K562 (cell line): ENCODE results near the gene XPNPEP3. TPM values are rescaled to one million over a fixed set of nuclear protein-coding genes. Genes with fewer than 3 reads are reported as not detected.

Experiments used
- ATAC-seq: fragments of 200-7000 bp; cut with Tn5 transposase; 3 replicates; pipeline ENCODE4 v1.9.1; 2020; ENCODE audit warnings: moderate library complexity
- BruUV-seq: library from RNA; stranded (reverse); fragments of 400-500 nt; replicated peaks from 2 replicates; lab custom pipeline; 2021; lab: Mats Ljungman, UMichigan
- CTCF ChIA-PET: fragments of 300-600 bp; formaldehyde crosslinking; extraction: SDS; loops from one replicate; lab custom pipeline; 2021; ENCODE audit warnings: low intra/inter-chr PET ratio; lab: Yijun Ruan, JAX
- POLR2A ChIA-PET: fragments of 300-600, 350-650 bp; sonication (Branson Sonifier 250); formaldehyde crosslinking; extraction: SDS; loops from one replicate; lab custom pipeline; 2021; ENCODE audit warnings: antibody characterized with exemption, inconsistent platforms; lab: Yijun Ruan, JAX
- DNase-seq, 4 experiments: peaks; one replicate each; pipeline versions ENCODE4 v3.0.0 to v3.0.0-alpha.2; 2011 to 2018; ENCODE audit warnings: low spot score in 3 of 4, mixed read lengths in 3 of 4; ENCODE audit errors: extremely low read depth in 1 of 4
- FAIRE-seq: peaks from 2 replicates; lab custom pipeline; 2011; peaks lifted over from hg19 to GRCh38; lab: Jason Lieb, UNC
- H2AFZ ChIP-seq: 2 replicates; pipeline ENCODE4 v1.6.0; 2011; ENCODE audit warnings: low read depth, low read length, control low read depth, inconsistent platforms
- H3K27ac ChIP-seq: fragments of 200-600 bp; 3 replicates; pipeline ENCODE4 v1.8.0; 2011; ENCODE audit warnings: low read depth, mild to moderate bottlenecking, control low read depth, inconsistent platforms, low read length, moderate library complexity, mixed read lengths; ENCODE audit errors: extremely low read depth
- H3K27me3 ChIP-seq, 2 experiments: fragments of 300-600 bp in 1 of 2; 2 replicates in 1 of 2; 3 replicates in 1 of 2; pipeline versions ENCODE4 v1.6.0 to v1.8.0; 2011; ENCODE audit warnings: inconsistent platforms in 2 of 2, low read length in 2 of 2, mild to moderate bottlenecking in 1 of 2, mixed read lengths in 1 of 2, moderate library complexity in 1 of 2; ENCODE audit not compliant: control insufficient read depth in 2 of 2, insufficient read depth in 2 of 2
- H3K36me3 ChIP-seq: fragments of 300-600 bp; 3 replicates; pipeline ENCODE4 v1.8.0; 2011; ENCODE audit warnings: mild to moderate bottlenecking, low read length, inconsistent platforms; ENCODE audit not compliant: control insufficient read depth, insufficient read depth
- H3K4me1 ChIP-seq, 2 experiments: fragments of 200-600 bp in 1 of 2; replicated peaks in 1 of 2; 2 replicates in 1 of 2; 3 replicates in 1 of 2; pipeline versions ENCODE4 v1.5.1 to v1.8.0; 2011; ENCODE audit warnings: inconsistent platforms in 2 of 2, low read length in 2 of 2, mild to moderate bottlenecking in 1 of 2, mixed read lengths in 1 of 2, moderate library complexity in 1 of 2; ENCODE audit not compliant: control insufficient read depth in 2 of 2, insufficient read depth in 2 of 2
- H3K4me2 ChIP-seq: 2 replicates; pipeline ENCODE4 v1.6.1; 2011; ENCODE audit warnings: low read length, control low read depth, inconsistent platforms, mixed read lengths; ENCODE audit not compliant: insufficient read depth
- H3K4me3 ChIP-seq: fragments of 200-600 bp; sonication (generic), shearing (Covaris generic); 2 replicates; pipeline ENCODE4 v1.5.1; 2016; ENCODE audit warnings: control low read depth, inconsistent platforms
- H3K79me2 ChIP-seq: fragments of 200-600 bp; 3 replicates; pipeline ENCODE4 v1.8.0; 2011; ENCODE audit warnings: low read length, inconsistent platforms; ENCODE audit not compliant: control insufficient read depth, insufficient read depth
- H3K9ac ChIP-seq, 2 experiments: 2 replicates each; pipeline versions ENCODE4 v1.6.0 to v1.6.1; 2011; ENCODE audit warnings: low read depth in 2 of 2, low read length in 2 of 2, control low read depth in 1 of 2, inconsistent platforms in 1 of 2, mild to moderate bottlenecking in 1 of 2, mixed read lengths in 1 of 2; ENCODE audit not compliant: insufficient read depth in 1 of 2
- H3K9me1 ChIP-seq: one replicate; pipeline ENCODE4 v1.6.0; 2011; ENCODE audit warnings: inconsistent platforms, mild to moderate bottlenecking, low read length, moderate library complexity; ENCODE audit not compliant: control insufficient read depth, insufficient read depth
- H3K9me3 ChIP-seq: replicated peaks from 2 replicates; pipeline ENCODE4 v1.5.1; 2011; ENCODE audit warnings: low read depth, low read length, inconsistent platforms; ENCODE audit not compliant: control insufficient read depth, insufficient read depth
- H4K20me1 ChIP-seq: replicated peaks from 2 replicates; pipeline ENCODE4 v1.6.1; 2011; ENCODE audit warnings: low read length, inconsistent platforms, mixed read lengths; ENCODE audit not compliant: control insufficient read depth, insufficient read depth
- CC2D1A ChIP-seq: fragments of 450-650 bp; IDR thresholded peaks from 2 replicates; pipeline ENCODE4 v1.6.1; 2017; ENCODE audit warnings: mild to moderate bottlenecking
- CHD2 ChIP-seq: IDR thresholded peaks from 2 replicates; pipeline ENCODE4 v1.6.1; 2011; ENCODE audit warnings: low read depth, low read length
- CSDE1 ChIP-seq, 2 experiments: fragments of 450-650 bp; IDR thresholded peaks; 2 replicates each; pipeline ENCODE4 v1.6.1; 2016; ENCODE audit warnings: mild to moderate bottlenecking in 1 of 2
- FOXP1 ChIP-seq: sonication (generic); formaldehyde crosslinking; IDR thresholded peaks from 2 replicates; pipeline ENCODE4 v1.8.0; 2022; ENCODE audit warnings: mild to moderate bottlenecking, missing genetic modification reagents
- MYNN ChIP-seq, 2 experiments: sonication (generic); formaldehyde crosslinking in 1 of 2; IDR thresholded peaks; 2 replicates each; pipeline versions ENCODE4 v1.5.0 to v1.6.1; 2016 to 2020; ENCODE audit warnings: antibody characterized with exemption in 1 of 2, missing genetic modification reagents in 1 of 2
- NFATC3 ChIP-seq: fragments of 450-650 bp; IDR thresholded peaks from 2 replicates; pipeline ENCODE4 v1.6.1; 2017; ENCODE audit warnings: mild to moderate bottlenecking
- POU5F1 ChIP-seq: fragments of 150-350 bp; IDR thresholded peaks from 2 replicates; pipeline ENCODE4 v1.6.1; 2014; ENCODE audit warnings: borderline replicate concordance, low read length, low read depth, mild to moderate bottlenecking; ENCODE audit not compliant: partially characterized antibody
- SRF ChIP-seq, 2 experiments: fragments of 250-450, 450-650 bp in 1 of 2; sonication (Bioruptor Pico) in 1 of 2; sonication (generic) in 1 of 2; formaldehyde crosslinking; IDR thresholded peaks; 2 replicates each; pipeline versions ENCODE4 v1.5.0 to v1.5.1; 2020 to 2022; ENCODE audit warnings: mild to moderate bottlenecking in 1 of 2, missing genetic modification reagents in 1 of 2
- TAF9B ChIP-seq: fragments of 450-650 bp; IDR thresholded peaks from 2 replicates; pipeline ENCODE4 v1.6.1; 2018; ENCODE audit warnings: mild to moderate bottlenecking; ENCODE audit not compliant: partially characterized antibody
- ZNF175 ChIP-seq: fragments of 200-800 bp; sonication (Bioruptor generic); IDR thresholded peaks from 2 replicates; pipeline ENCODE4 v1.6.1; 2016; ENCODE audit warnings: low read depth, mild to moderate bottlenecking, missing genetic modification characterization, missing compliant biosample characterization
- ZNF316 ChIP-seq: fragments of 450-650 bp; IDR thresholded peaks from 2 replicates; pipeline ENCODE4 v1.6.1; 2016
- WGBS: fragments of 100-300 bp; shearing (Covaris generic); methylation state at CpG from one replicate; pipeline ENCODE4 v1.1.6; 2016; ENCODE audit warnings: low coverage, mixed read lengths; ENCODE audit not compliant: insufficient coverage; ENCODE audit errors: missing lambda C conversion rate; 5-methylcytosine and 5-hydroxymethylcytosine counted together
- in situ Hi-C: fragments of 300-500 bp; cut with MboI; formaldehyde crosslinking; loops from 4 replicates; pipeline ENCODE4 v1.15.0; 2018; ENCODE audit warnings: inconsistent platforms, mixed read lengths
- intact Hi-C: fragments of 100-400 bp; cut with micrococcal nuclease; formaldehyde crosslinking; loops from 2 replicates; pipeline ENCODE4 v1.14.2; 2022
- polyA plus RNA-seq, 8 experiments: library from polyadenylated mRNA; depleted of rRNA in 4 of 8; stranded (reverse) in 5 of 8; unstranded in 3 of 8; fragments of >200 nt; fragmentation: Nextera tagmentation in 2 of 8; fragmentation: Illumina TruSeq in 1 of 8; extraction: Ambion mirVana in 2 of 8; extraction: Trizol in 1 of 8; gene quantifications; 2 replicates each; pipeline versions ENCODE4 v1.2.1 to v1.2.3, GENCODE V29; 2011 to 2014; ENCODE audit warnings: inconsistent platforms in 1 of 8, missing spikeins in 1 of 8
- total RNA-seq, 7 experiments: library from RNA; depleted of rRNA in 6 of 7; stranded (reverse); fragments of >200 nt in 6 of 7; fragmentation: Illumina TruSeq in 2 of 7; extraction: Trizol in 2 of 7; gene quantifications; 2 replicates each; pipeline versions ENCODE4 v1.2.1 to v1.2.3, GENCODE V29; 2011 to 2021; ENCODE audit warnings: low replicate concordance in 1 of 7
- TF ChIP-seq, protein P1 (sequence below): fragments of 450-650 bp; formaldehyde crosslinking; IDR thresholded peaks from 2 replicates; pipeline ENCODE4 v1.4.0; 2022; ENCODE audit warnings: missing genetic modification characterization
- TF ChIP-seq, protein P2 (sequence below), 2 experiments: fragments of 450-650 bp; conservative IDR thresholded peaks; 2 replicates each; pipeline ENCODE4 v1.6.1; 2017; ENCODE audit warnings: mild to moderate bottlenecking in 2 of 2, moderate library complexity in 2 of 2
- TF ChIP-seq, protein P3 (sequence below): sonication (generic); formaldehyde crosslinking; IDR thresholded peaks from 2 replicates; pipeline ENCODE4 v1.9.0; 2022; ENCODE audit warnings: mild to moderate bottlenecking, missing genetic modification reagents

The XPNPEP3 gene
- total and polyA plus RNA-seq, 9 of the 15 experiments (the other 6 are each of a cell fraction or from before 2014, with no cell fraction given), result 9.1 to 22.6 (median 15.6) TPM

DNA sequence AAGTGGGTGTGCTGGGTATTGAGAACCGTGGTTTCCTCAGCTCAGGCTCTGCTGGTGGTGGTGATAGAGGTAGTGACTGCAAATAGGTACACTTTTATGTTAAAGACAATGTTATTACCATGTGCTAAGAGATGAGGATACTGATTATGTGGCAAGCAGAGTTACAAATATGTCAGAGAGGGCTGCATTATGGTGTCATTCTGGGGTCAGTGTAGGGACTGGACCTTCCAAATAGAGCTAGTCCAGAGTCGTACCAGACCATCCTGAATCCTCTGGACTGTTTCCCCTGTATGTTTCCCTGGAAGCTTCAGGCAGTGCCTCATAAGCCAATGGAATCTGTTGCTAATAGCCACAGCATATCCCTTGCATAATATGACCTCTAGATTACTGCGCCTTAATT, 5.1 kb downstream of the XPNPEP3 start, which contains the start of gene DNAJB7:
Gene DNAJB7 (minus strand): TSS at position 101 of the 400 bp plus-strand sequence. CDS start 119 bp downstream, outside the sequence.
- Histone ChIP-seq H3K4me2 (no peak within 1 kb of the TSS), H3K79me2 (peaks cover 41% of the 10 kb centered on the region), H3K9me1 (no peaks in the 10 kb centered on the region), H3K36me3 (peaks cover 16% of the 10 kb centered on the region), H3K27ac (no peak within 1 kb of the TSS), H3K27me3 (no peaks in the 10 kb centered on the region), H2AFZ (no peak within 1 kb of the TSS), H4K20me1 (no peaks in the 10 kb centered on the region), H3K9me3 (no peaks in the 10 kb centered on the region), H3K4me3 (no peak within 1 kb of the TSS), H3K9ac (no peak within 1 kb of the TSS), H3K4me1 (peaks cover 0 to 8% of the 10 kb centered on the region in 2 experiments; a peak in 2 of 5 replicates)
- ATAC-seq (no peak), DNase-seq (no peak), FAIRE-seq (no peak)
- POLR2A ChIA-PET, result interaction anchor here (1.4 kb wide), 1 partner anchor 9 kb away, joined by 3 read pairs; no protein-coding TSS in a partner anchor
- CTCF ChIA-PET, result no interaction called here
- TF ChIP-seq ZNF316 (no peak), POU5F1 (no peak), MYNN (IDR thresholded peaks at IDR 0.05) (no peak), MYNN (CRISPR knock-in tag; IDR thresholded peaks at IDR 0.05) (no peak), NFATC3 (no peak)
- in situ Hi-C loops (no loop called here), intact Hi-C loops (no loop called here)
- BruUV-seq, result no TSS peak
- WGBS, result 75% methylated on average over 3 of the region's 3 CpGs

DNA sequence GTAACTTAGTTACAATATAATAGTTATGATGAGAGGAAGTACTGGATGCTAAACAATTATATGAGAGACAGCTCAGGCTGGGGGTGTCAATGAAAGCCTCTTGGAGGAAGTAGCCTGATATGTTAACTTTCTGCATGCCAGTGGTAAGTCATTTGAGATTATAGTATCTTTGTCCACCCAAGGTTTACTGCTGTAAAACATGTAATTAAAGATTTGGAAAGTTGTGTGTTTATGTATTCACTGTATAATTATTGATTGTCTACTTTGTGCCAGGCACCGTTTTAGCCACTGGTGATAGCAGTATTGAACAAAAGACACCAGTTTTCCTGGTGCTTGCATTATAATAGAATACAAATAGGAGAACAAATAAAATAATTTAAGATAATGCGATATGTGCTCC, 5.6 kb downstream of the XPNPEP3 start:
- Histone ChIP-seq H2AFZ (no peak overlapping the region), H3K79me2 (peaks cover 36% of the 10 kb centered on the region), H3K9ac (no peak overlapping the region), H3K4me3 (no peak overlapping the region), H4K20me1 (no peaks in the 10 kb centered on the region), H3K27me3 (no peaks in the 10 kb centered on the region), H3K36me3 (peaks cover 16% of the 10 kb centered on the region), H3K9me1 (no peaks in the 10 kb centered on the region), H3K4me2 (no peak overlapping the region), H3K27ac (no peak overlapping the region), H3K9me3 (no peaks in the 10 kb centered on the region), H3K4me1 (peaks cover 0 to 8% of the 10 kb centered on the region in 2 experiments; a peak in 2 of 5 replicates)
- FAIRE-seq (no peak), ATAC-seq (no peak), DNase-seq (no peak)
- BruUV-seq, result no TSS peak
- ChIA-PET POLR2A (interaction anchor here (1.4 kb wide), 1 partner anchor 9 kb away, joined by 3 read pairs; no protein-coding TSS in a partner anchor), CTCF (no interaction called here)
- 96% methylated on average over 2 of the region's 2 CpGs for WGBS
- intact Hi-C loops (no loop called here), in situ Hi-C loops (no loop called here)
- TF ChIP-seq CSDE1 (IDR thresholded peaks at IDR 0.05) (no peak), CC2D1A (no peak), TAF9B (no peak), CHD2 (no peak), ZNF175 (no peak), SRF (CRISPR knock-in tag; IDR thresholded peaks at IDR 0.05) (no peak), FOXP1 (CRISPR knock-in tag) (no peak)
- TF ChIP-seq, protein P1, sequence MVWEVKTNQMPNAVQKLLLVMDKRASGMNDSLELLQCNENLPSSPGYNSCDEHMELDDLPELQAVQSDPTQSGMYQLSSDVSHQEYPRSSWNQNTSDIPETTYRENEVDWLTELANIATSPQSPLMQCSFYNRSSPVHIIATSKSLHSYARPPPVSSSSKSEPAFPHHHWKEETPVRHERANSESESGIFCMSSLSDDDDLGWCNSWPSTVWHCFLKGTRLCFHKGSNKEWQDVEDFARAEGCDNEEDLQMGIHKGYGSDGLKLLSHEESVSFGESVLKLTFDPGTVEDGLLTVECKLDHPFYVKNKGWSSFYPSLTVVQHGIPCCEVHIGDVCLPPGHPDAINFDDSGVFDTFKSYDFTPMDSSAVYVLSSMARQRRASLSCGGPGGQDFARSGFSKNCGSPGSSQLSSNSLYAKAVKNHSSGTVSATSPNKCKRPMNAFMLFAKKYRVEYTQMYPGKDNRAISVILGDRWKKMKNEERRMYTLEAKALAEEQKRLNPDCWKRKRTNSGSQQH (CRISPR knock-in tag), result no peak
- TF ChIP-seq, protein P2, sequence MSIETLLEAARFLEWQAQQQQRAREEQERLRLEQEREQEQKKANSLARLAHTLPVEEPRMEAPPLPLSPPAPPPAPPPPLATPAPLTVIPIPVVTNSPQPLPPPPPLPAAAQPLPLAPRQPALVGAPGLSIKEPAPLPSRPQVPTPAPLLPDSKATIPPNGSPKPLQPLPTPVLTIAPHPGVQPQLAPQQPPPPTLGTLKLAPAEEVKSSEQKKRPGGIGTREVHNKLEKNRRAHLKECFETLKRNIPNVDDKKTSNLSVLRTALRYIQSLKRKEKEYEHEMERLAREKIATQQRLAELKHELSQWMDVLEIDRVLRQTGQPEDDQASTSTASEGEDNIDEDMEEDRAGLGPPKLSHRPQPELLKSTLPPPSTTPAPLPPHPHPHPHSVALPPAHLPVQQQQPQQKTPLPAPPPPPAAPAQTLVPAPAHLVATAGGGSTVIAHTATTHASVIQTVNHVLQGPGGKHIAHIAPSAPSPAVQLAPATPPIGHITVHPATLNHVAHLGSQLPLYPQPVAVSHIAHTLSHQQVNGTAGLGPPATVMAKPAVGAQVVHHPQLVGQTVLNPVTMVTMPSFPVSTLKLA (conservative IDR thresholded peaks at IDR 0.05), result no peak
- TF ChIP-seq, protein P3, sequence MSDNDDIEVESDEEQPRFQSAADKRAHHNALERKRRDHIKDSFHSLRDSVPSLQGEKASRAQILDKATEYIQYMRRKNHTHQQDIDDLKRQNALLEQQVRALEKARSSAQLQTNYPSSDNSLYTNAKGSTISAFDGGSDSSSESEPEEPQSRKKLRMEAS (CRISPR knock-in tag), result no peak
